Body of pancreas (tissue), 4 donors: ENCODE data around the gene MED12L.

Source experiments
- POLR2A ChIP-seq, 3 donors: fragments of 450-650 bp; IDR thresholded peaks; one replicate each; pipeline ENCODE4 v1.6.1; 2016; ENCODE audit warnings: antibody characterized with exemption in 3 of 3, mild to moderate bottlenecking in 2 of 3
- TF ChIP-seq, protein P1 (sequence below), 7 experiments: fragments of 450-650 bp in 4 of 7; fragments of 200-600 bp in 3 of 7; sonication (generic) in 3 of 7; IDR thresholded peaks; one replicate each; pipeline ENCODE4 v1.5.1; 2016 to 2019; ENCODE audit warnings: antibody characterized with exemption in 7 of 7

DNA sequence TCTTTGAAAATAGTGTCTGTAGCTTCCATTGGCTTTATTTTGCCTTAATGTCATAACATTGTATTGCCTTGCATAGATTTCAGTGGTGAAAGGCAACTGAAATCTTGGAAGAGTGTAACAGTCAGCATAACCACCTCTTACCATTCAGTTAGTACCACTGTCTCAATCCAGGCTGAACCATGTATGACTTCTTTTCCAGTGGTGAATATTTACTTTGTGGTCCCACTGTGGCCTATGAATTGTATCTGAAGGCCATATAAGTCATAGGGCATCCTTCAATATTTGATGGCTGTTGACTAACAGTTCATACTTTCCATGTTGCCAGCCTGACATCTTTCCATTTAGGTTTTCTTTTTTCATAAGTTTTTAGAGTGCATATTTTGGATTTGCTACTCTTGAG lies 38.4 kb downstream of the MED12L start:
- TF ChIP-seq, protein P1, sequence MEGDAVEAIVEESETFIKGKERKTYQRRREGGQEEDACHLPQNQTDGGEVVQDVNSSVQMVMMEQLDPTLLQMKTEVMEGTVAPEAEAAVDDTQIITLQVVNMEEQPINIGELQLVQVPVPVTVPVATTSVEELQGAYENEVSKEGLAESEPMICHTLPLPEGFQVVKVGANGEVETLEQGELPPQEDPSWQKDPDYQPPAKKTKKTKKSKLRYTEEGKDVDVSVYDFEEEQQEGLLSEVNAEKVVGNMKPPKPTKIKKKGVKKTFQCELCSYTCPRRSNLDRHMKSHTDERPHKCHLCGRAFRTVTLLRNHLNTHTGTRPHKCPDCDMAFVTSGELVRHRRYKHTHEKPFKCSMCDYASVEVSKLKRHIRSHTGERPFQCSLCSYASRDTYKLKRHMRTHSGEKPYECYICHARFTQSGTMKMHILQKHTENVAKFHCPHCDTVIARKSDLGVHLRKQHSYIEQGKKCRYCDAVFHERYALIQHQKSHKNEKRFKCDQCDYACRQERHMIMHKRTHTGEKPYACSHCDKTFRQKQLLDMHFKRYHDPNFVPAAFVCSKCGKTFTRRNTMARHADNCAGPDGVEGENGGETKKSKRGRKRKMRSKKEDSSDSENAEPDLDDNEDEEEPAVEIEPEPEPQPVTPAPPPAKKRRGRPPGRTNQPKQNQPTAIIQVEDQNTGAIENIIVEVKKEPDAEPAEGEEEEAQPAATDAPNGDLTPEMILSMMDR (IDR thresholded peaks at IDR 0.05): no peak
- no peak for TF ChIP-seq POLR2A (IDR thresholded peaks at IDR 0.05)
